Superior temporal gyrus (tissue), 1 donor: ENCODE results near the gene VPS18.

ENCODE experiments used
- DNase-seq: peaks from one replicate; pipeline ENCODE4 v3.0.0-alpha.2; 2016; ENCODE audit errors: extremely low spot score

VPS18 gene

GRCh38 chr15:40869686-40870085, 24.6 kb upstream of the VPS18 start:
- peak; percentile 10 for DNase-seq

- no peak for DNase-seq
These were observed 23.5 kb upstream of the VPS18 start for GRCh38 chr15:40870716-40871115.

GRCh38 chr15:40871749-40872617, 22.3 kb upstream of the VPS18 start:
- no peak for DNase-seq

GRCh38 chr15:40872791-40873693, 21.2 kb upstream of the VPS18 start:
- DNase-seq = no peak

GRCh38 chr15:40873694-40874561, 20.3 kb upstream of the VPS18 start, which contains the start of gene RHOV:
TSS of gene RHOV (minus strand) at chr15:40874234. CDS start at chr15:40874139, 95 bp downstream.
- DNase-seq = no peak

- DNase-seq = no peak
These were observed 18.1 kb upstream of the VPS18 start for GRCh38 chr15:40875991-40876730.

GRCh38 chr15:40877694-40878093, 16.6 kb upstream of the VPS18 start:
- DNase-seq = no peak

- DNase-seq = no peak
These were observed 15.5 kb upstream of the VPS18 start for GRCh38 chr15:40878785-40879184.

- DNase-seq = no peak
These were observed 14.6 kb upstream of the VPS18 start for GRCh38 chr15:40879609-40880008.

GRCh38 chr15:40881351-40881750, 12.9 kb upstream of the VPS18 start:
- DNase-seq = no peak

- DNase-seq = no peak
These were observed 7.7 kb upstream of the VPS18 start for GRCh38 chr15:40886586-40886985.

- DNase-seq = no peak
These were observed 5.1 kb upstream of the VPS18 start for GRCh38 chr15:40889112-40889511.

GRCh38 chr15:40891138-40891537, 3.1 kb upstream of the VPS18 start:
- DNase-seq = no peak

- DNase-seq = peak; percentile 78
These were observed 2.3 kb upstream of the VPS18 start for GRCh38 chr15:40891810-40892446.

GRCh38 chr15:40892447-40893012, 1.7 kb upstream of the VPS18 start:
- DNase-seq = no peak

- DNase-seq = no peak
These were observed 1.1 kb upstream of the VPS18 start for GRCh38 chr15:40893019-40893670.

GRCh38 chr15:40894681-40895448, 615 bp downstream of the VPS18 start:
- peak; percentile 17 for DNase-seq

- no peak for DNase-seq
These were observed 5.4 kb downstream of the VPS18 start for GRCh38 chr15:40899536-40900207.
